AG04450 (cell line): Measurements from ENCODE around the gene MEF2A. TPM values are rescaled to one million over a fixed set of nuclear protein-coding genes. Genes with fewer than 3 reads are reported as not detected.

Source experiments
- CTCF ChIA-PET: fragments of 300-600, 350-600 bp; formaldehyde crosslinking; extraction: SDS; loops from one replicate; lab custom pipeline; 2022; ENCODE audit warnings: antibody characterized with exemption, inconsistent platforms; lab: Charles Lee
- POLR2A ChIA-PET: fragments of 350-600 bp; formaldehyde crosslinking; extraction: SDS; loops from one replicate; lab custom pipeline; 2021; ENCODE audit warnings: antibody characterized with exemption, inconsistent platforms; lab: Yijun Ruan, JAX
- DNase-seq: peaks from one replicate; pipeline ENCODE4 v3.0.0-alpha.2; 2011; ENCODE audit warnings: low read depth, low spot score
- H3K27ac ChIP-seq: one replicate; pipeline ENCODE4 v1.5.1; 2012; ENCODE audit warnings: low read depth, low read length, control low read depth
- H3K27me3 ChIP-seq: one replicate; pipeline ENCODE4 v1.6.0; 2012; ENCODE audit warnings: low read length; ENCODE audit not compliant: control insufficient read depth, insufficient read depth
- H3K4me3 ChIP-seq: 2 replicates; pipeline ENCODE4 v1.5.1; 2011; ENCODE audit warnings: mild to moderate bottlenecking, low read depth, low read length, control low read depth
- H3K9me3 ChIP-seq: 2 replicates; pipeline ENCODE4 v1.5.1; 2012; ENCODE audit warnings: low read length; ENCODE audit not compliant: control insufficient read depth, insufficient read depth
- polyA plus RNA-seq: library from polyadenylated mRNA; depleted of rRNA; stranded (reverse); fragments of >200 nt; gene quantifications from 2 replicates; pipeline ENCODE4 v1.2.3, GENCODE V29; 2011
- TF ChIP-seq, protein P1 (sequence below): IDR thresholded peaks from 2 replicates; pipeline ENCODE4 v1.5.1; 2011; ENCODE audit warnings: low read depth, low read length, control low read depth, inconsistent platforms

MEF2A gene
- polyA plus RNA-seq, 1 experiment = 40.9 TPM

- peaks cover 3% of the 10 kb centered on the region; the same call in 1 of the 2 replicates for H3K9me3 ChIP-seq
- TF ChIP-seq, protein P1, sequence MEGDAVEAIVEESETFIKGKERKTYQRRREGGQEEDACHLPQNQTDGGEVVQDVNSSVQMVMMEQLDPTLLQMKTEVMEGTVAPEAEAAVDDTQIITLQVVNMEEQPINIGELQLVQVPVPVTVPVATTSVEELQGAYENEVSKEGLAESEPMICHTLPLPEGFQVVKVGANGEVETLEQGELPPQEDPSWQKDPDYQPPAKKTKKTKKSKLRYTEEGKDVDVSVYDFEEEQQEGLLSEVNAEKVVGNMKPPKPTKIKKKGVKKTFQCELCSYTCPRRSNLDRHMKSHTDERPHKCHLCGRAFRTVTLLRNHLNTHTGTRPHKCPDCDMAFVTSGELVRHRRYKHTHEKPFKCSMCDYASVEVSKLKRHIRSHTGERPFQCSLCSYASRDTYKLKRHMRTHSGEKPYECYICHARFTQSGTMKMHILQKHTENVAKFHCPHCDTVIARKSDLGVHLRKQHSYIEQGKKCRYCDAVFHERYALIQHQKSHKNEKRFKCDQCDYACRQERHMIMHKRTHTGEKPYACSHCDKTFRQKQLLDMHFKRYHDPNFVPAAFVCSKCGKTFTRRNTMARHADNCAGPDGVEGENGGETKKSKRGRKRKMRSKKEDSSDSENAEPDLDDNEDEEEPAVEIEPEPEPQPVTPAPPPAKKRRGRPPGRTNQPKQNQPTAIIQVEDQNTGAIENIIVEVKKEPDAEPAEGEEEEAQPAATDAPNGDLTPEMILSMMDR = no peak
- CTCF ChIA-PET = no interaction called here
- no peak for DNase-seq
- H3K27me3 ChIP-seq = no peaks in the 10 kb centered on the region
- no peak overlapping the region for H3K4me3 ChIP-seq
- H3K27ac ChIP-seq = no peak overlapping the region
- POLR2A ChIA-PET = no interaction called here
Measured at GRCh38 chr15:99586121-99586520, 20.3 kb downstream of the MEF2A start.

- Histone ChIP-seq H3K9me3 (no peaks in the 10 kb centered on the region), H3K27me3 (no peaks in the 10 kb centered on the region), H3K27ac (no peak overlapping the region), H3K4me3 (no peak overlapping the region)
- no peak for DNase-seq
- TF ChIP-seq, protein P1 = no peak
- ChIA-PET POLR2A (no interaction called here), CTCF (no interaction called here)
Measured at GRCh38 chr15:99589801-99590200, 24.0 kb downstream of the MEF2A start.

DNA sequence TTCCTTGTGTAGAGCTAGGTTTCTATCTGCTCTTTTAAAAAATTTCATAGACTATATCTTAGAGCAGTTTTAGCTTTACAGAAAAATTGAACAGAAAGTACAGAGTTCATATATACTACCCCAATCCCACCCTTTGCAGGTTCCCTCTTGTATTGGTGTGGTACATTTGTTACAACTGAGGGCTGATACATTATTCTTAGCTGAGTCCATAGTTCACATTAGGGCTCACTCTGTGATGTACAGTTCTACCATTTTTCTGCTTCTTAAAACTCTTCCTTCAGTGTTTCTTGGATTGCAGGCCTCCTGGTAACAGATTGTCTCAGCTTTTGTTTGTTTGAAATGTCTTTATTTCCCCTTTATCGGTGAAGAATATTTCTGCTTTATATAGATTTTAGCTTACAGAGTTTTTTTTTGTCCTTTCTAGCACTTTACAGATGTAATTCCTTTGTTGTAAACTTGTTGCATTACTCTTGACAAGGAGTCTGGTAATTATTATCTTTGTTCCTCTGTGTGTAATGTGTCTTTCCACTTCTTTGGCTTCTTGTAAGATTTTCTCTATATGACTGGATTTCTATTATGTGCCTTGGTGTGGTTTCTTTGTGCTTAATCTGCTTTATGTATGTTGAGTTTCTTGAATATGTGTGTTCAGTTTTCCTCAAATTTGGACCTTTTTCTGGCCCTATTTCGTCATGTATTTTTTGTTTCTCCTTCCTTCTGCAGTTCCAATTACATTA, 25.3 kb downstream of the MEF2A start:
- TF ChIP-seq, protein P1 = no peak
- DNase-seq = no peak
- no peaks in the 10 kb centered on the region for H3K27me3 ChIP-seq
- no peak overlapping the region for H3K27ac ChIP-seq
- no peak overlapping the region for H3K4me3 ChIP-seq
- POLR2A ChIA-PET = no interaction called here
- CTCF ChIA-PET = interaction anchor here (0.9 kb wide), 1 partner anchor 113 kb away, joined by 3 read pairs; no protein-coding TSS in a partner anchor
- H3K9me3 ChIP-seq = no peaks in the 10 kb centered on the region

- DNase-seq = peak; percentile 20
- ChIA-PET CTCF (interaction anchor here (0.8 kb wide), 1 partner anchor 112 kb away, joined by 3 read pairs; no protein-coding TSS in a partner anchor), POLR2A (no interaction called here)
- H3K9me3 ChIP-seq = no peaks in the 10 kb centered on the region
- H3K27ac ChIP-seq = peak overlapping the region; percentile 47
- TF ChIP-seq, protein P1 = no peak
- H3K4me3 ChIP-seq = no peak overlapping the region
- no peaks in the 10 kb centered on the region for H3K27me3 ChIP-seq
Measured at GRCh38 chr15:99592145-99592791, 26.5 kb downstream of the MEF2A start.

DNA sequence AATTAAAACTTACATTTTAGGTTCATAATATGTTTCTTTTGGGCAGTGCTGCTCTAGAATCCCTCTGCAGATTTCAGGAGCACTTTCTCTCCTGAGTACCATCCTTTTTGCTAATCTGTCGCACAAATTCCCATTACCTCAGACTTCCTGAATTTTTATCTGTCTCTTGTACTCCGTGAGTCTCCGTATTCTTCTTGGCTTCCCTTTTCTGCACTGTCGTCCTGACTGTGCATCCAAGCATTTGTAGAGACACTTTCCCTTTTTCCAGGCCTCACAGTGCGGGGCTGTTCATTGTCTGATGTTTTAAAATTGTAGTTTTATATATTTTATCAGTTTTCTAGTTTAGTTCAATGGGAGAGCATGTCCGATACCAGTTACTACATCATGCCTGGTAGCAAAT, 27.3 kb downstream of the MEF2A start:
- Histone ChIP-seq H3K27me3 (no peaks in the 10 kb centered on the region), H3K4me3 (no peak overlapping the region), H3K9me3 (no peaks in the 10 kb centered on the region), H3K27ac (no peak overlapping the region)
- DNase-seq = no peak
- TF ChIP-seq, protein P1 = no peak
- ChIA-PET POLR2A (no interaction called here), CTCF (no interaction called here)
